ENCODE measurements around the gene CST5.
"Not testable (repeated sequence)": the region's sequence is repeated elsewhere in the genome, so short reads cannot be mapped to it uniquely, and the experiment has no call there.

The CST5 gene

DNA sequence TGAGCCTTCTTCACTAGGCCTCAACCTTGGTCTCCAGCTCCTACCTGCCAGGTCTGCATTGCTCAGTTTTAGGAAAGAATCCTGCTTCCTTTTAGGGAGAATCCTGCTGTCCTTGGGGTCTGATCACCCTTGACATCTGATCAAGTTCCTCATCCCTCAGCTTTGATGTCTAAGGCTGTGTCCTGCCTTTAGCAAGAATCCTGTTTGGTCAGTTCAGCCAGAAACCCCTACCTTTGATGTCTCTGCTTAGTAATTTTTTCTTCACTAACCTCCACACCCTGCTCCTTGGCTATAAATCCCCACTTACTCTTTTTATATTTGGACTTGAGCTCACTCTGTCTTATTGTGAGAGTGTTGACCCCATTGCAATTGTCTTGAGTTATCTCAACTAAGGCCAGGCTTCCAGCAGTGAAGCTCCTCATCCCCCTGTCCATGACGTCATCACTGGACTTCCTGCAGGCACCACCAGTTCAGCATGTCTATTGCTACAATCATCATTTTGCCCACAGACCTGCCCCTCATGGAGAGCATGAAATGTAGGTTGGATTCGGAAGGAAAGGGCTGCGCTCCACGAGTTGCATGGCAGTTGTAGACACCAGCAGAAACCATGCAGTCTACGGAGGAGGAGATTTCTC is 4.7 kb upstream of the CST5 start:
- no peak overlapping the region for H3K4me3 Mint-ChIP-seq
- no peak for TF ChIP-seq CTCF (IDR thresholded peaks at IDR 0.05)
- H3K27me3 Mint-ChIP-seq (ENCODE audit: low read depth, poor library complexity) = peaks cover 5% of the 10 kb centered on the region
- DNase-seq = no peak
- H3K9me3 Mint-ChIP-seq = no peaks in the 10 kb centered on the region
- H3K4me1 Mint-ChIP-seq = peaks cover 45% of the 10 kb centered on the region
- H3K27ac Mint-ChIP-seq = peak overlapping the region; percentile 57
- no peaks in the 10 kb centered on the region for H3K36me3 Mint-ChIP-seq (ENCODE audit: low read depth)

DNA sequence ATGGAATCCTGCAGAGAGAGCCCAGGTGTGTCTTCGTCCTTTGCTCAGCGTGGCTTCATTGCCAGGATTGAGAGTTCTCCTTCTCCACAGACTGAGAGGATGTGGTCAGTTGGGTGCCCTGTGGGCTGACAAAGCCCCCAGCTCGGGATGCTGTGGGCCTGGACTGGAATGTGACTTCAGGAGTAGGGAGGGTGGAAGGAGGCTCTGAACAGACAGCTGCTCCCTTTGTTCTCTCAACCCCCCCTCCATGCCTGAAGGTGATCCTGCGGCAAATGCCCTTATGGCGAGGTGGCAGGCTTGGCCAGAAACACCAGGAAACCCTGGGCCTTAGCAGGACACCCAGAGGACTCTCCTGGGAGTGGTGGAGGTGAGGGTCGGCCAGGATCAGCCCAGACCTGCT is 1.8 kb upstream of the CST5 start:
- no peak for TF ChIP-seq CTCF (IDR thresholded peaks at IDR 0.05)
- Mint-ChIP-seq H3K9me3 (no peaks in the 10 kb centered on the region), H3K4me1 (peaks cover 53% of the 10 kb centered on the region), H3K36me3 (ENCODE audit: low read depth) (no peaks in the 10 kb centered on the region), H3K27ac (no peak overlapping the region), H3K27me3 (ENCODE audit: low read depth, poor library complexity) (no peaks in the 10 kb centered on the region), H3K4me3 (no peak overlapping the region)
- DNase-seq = no peak

DNA sequence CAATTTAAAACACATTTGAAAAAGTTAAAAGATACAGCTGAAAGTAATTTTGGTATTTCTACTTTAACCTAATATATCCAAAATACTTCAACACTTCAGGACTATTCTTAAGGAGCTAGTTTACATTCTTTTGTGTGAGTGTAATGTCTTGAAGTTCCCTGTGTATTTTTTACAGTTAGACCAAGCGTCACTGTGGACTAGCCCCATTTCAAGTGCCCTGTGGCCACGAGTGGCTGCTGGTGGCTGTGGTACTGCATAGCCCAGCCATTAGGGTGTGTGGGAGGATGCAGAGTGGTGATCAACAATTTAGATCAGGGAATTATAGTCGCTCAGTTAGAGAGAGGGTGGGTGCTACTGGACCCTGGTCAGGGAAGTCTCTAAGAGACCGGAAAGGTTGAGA is 869 bp upstream of the CST5 start:
- H3K9me3 Mint-ChIP-seq = no peaks in the 10 kb centered on the region
- H3K27me3 Mint-ChIP-seq (ENCODE audit: low read depth, poor library complexity) = no peaks in the 10 kb centered on the region
- H3K27ac Mint-ChIP-seq = no peak overlapping the region
- no peaks in the 10 kb centered on the region for H3K36me3 Mint-ChIP-seq (ENCODE audit: low read depth)
- H3K4me3 Mint-ChIP-seq = no peak overlapping the region
- H3K4me1 Mint-ChIP-seq = peaks cover 62% of the 10 kb centered on the region
- no peak for TF ChIP-seq CTCF (IDR thresholded peaks at IDR 0.05)
- DNase-seq = no peak

DNA sequence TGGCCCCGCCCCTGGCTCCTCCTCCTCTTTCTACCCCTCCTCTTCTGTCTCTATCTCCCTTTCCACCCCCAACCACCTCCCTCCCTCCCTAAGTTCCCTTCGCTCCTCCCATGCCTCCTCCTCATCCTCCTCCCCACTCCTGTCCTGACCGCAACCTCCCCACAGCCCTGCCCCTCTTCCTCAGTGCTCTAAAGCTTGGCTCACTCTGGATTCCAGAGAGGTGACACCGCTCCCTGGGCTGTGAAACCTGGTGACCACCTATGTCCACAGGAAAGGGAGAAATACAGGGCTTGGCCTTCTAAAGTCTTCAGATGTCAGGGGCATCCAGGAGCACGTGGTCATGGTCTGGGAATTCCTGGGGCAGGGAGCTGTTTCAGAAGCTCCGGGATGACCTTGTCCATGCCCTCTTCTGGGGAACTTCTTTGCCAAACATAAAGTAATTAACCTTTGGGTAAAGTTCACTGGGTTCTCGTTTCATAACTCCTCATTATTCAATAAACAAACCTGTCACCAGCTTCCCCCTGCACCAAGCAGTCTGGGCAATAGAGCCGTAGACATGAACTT is 345 bp upstream of the CST5 start:
- Mint-ChIP-seq H3K4me3 (no peak overlapping the region), H3K27me3 (ENCODE audit: low read depth, poor library complexity) (no peaks in the 10 kb centered on the region), H3K36me3 (ENCODE audit: low read depth) (no peaks in the 10 kb centered on the region), H3K27ac (no peak overlapping the region), H3K9me3 (no peaks in the 10 kb centered on the region), H3K4me1 (peaks cover 67% of the 10 kb centered on the region)
- no peak for TF ChIP-seq CTCF (IDR thresholded peaks at IDR 0.05)
- no peak for DNase-seq

GRCh38 chr20:23878787-23879186 is 761 bp downstream of the CST5 start:
- no peak for DNase-seq
- no peaks in the 10 kb centered on the region for H3K36me3 Mint-ChIP-seq (ENCODE audit: low read depth)
- TF ChIP-seq CTCF (IDR thresholded peaks at IDR 0.05) = no peak
- H3K4me1 Mint-ChIP-seq = peaks cover 67% of the 10 kb centered on the region
- no peaks in the 10 kb centered on the region for H3K27me3 Mint-ChIP-seq (ENCODE audit: low read depth, poor library complexity)
- no peak overlapping the region for H3K4me3 Mint-ChIP-seq
- no peak overlapping the region for H3K27ac Mint-ChIP-seq
- H3K9me3 Mint-ChIP-seq = no peaks in the 10 kb centered on the region

- H3K9me3 Mint-ChIP-seq; H3K4me3 Mint-ChIP-seq; H3K36me3 Mint-ChIP-seq (ENCODE audit: low read depth); H3K27ac Mint-ChIP-seq; H3K27me3 Mint-ChIP-seq (ENCODE audit: low read depth, poor library complexity); DNase-seq: not testable (repeated sequence)
- H3K4me1 Mint-ChIP-seq = peaks cover 64% of the 10 kb centered on the region
These were observed 1.5 kb downstream of the CST5 start for GRCh38 chr20:23878016-23878542.
